ENCODE results near the gene VN1R5. TPM values are rescaled to one million over a fixed set of nuclear protein-coding genes. Genes with fewer than 3 reads are reported as not detected.
"Not testable (repeated sequence)": the region's sequence is repeated elsewhere in the genome, so short reads cannot be mapped to it uniquely, and the experiment has no call there.

VN1R5 gene
- not detected in 2 replicates for total RNA-seq (2012; rRNA removed)

DNA sequence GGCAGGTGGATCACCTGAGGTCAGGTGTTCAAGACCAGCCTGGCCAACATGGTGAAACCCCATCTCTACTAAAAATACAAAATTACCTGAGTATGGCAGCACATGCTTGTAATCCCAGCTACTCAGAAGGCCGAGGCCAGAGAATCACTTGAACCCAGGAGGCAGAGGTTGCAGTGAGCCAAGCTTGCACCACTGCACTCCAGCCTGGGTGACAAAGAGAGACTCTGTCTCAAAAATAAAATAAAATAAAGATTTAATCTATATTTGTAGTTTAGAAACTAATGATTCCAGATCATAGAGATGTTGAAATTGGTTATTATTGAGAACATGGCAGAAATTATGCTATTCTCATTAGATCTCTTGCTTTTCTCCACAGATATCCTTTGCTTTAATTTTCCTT is at the start of gene VN1R5:
Gene VN1R5, plus strand, starts transcription at position 301 of the 400 bp plus-strand sequence.
- not testable (repeated sequence) for H3K27me3 ChIP-seq (ENCODE audit: control insufficient read depth, insufficient read depth, low read length); H3K9me3 ChIP-seq (replicated peaks; ENCODE audit: low read length); H3K4me1 ChIP-seq (ENCODE audit: control insufficient read depth, insufficient read depth, low read length); H3K4me3 ChIP-seq (ENCODE audit: low read length); H3K4me2 ChIP-seq (ENCODE audit: low read length); H3K9ac ChIP-seq (ENCODE audit: low read depth, low read length); H3K36me3 ChIP-seq (ENCODE audit: insufficient read depth, low read length)

DNA sequence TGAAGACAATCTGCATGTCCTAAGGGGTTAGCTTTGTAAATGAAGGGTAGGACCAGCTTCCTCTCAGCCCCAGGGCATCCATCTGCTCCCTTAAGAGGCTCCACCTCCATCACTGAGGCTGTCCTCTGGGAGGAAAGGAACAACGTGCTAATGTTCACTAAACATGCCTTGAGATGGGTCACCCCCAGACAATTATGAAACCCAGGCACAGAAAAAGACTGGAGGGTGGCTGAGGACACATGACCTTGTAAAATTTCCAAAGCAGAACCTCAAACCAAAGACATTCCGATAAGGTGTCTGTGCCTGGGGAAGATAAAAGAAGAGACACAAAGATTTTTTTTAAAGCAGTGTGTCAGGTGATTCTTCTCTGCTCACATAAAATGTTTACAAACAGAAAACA is 46.5 kb upstream of the VN1R5 start:
- Histone ChIP-seq H3K27me3 (ENCODE audit: control insufficient read depth, insufficient read depth, low read length) (no peaks in the 10 kb centered on the region), H3K4me2 (ENCODE audit: low read length) (peak overlapping the region; percentile 80), H3K9me3 (replicated peaks; ENCODE audit: low read length) (no peaks in the 10 kb centered on the region), H3K9ac (ENCODE audit: low read depth, low read length) (peak overlapping the region; percentile 94), H3K36me3 (ENCODE audit: insufficient read depth, low read length) (peaks cover 18% of the 10 kb centered on the region), H3K4me3 (ENCODE audit: low read length) (peak overlapping the region; percentile 79), H3K4me1 (ENCODE audit: control insufficient read depth, insufficient read depth, low read length) (peaks cover 11% of the 10 kb centered on the region)

DNA sequence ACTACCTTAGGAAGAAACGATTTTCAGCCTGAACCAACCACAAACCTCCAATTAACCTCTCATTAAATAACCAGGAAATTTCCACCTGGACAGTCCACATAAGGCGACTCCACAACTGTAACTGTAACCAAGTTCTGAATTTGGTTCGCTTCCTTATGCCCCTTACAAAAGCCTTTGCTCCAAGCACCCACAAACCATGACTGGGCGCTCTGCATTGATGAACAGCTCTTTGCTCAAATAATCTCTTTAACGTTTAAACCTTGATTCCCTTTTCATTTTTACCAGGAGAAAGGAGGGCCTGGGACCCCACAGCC is 45.9 kb upstream of the VN1R5 start:
- Histone ChIP-seq H3K4me1 (ENCODE audit: control insufficient read depth, insufficient read depth, low read length) (peaks cover 11% of the 10 kb centered on the region), H3K36me3 (ENCODE audit: insufficient read depth, low read length) (peaks cover 17% of the 10 kb centered on the region), H3K4me3 (ENCODE audit: low read length) (peak overlapping the region; percentile 79)

DNA sequence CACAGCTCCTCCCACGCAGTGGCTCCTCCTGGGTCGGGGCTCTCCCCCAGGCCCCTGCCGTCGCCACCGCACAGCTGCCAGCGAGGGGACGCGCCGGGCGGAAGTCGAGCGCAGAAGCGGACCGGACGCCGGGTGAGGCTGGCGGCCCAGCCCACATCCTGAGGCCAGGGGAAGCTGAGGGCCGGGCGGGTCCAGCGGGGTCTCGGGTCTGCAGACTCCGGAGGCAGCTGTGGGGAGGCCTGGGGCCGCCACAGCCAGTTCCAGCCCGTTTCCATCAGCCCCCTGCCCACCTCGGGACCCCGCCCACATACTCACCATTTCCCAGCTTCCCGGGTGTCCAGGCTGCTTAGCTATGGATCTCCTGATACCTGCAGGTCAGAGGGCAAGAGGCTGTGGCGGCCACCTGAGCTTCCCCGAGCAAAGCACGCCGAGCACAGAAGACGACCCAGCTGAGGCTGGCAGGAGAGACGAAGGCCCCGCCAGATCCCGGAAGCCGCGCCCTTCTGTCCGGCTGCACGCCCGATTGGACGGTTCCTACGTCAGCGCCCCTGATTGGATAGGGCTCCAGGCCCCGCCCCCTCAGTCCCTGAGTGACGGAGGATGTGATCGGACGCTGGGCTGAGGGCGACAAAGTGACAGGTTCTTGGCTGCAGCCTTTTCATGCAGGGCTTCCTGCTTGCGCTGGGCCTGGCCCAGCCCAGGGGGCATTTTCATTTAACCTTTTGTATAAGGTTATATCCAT is 45.3 kb upstream of the VN1R5 start:
- Histone ChIP-seq H3K9me3 (replicated peaks; ENCODE audit: low read length) (no peaks in the 10 kb centered on the region), H3K4me3 (ENCODE audit: low read length) (peak overlapping the region; percentile 79), H3K9ac (ENCODE audit: low read depth, low read length) (peak overlapping the region; percentile 94), H3K4me1 (ENCODE audit: control insufficient read depth, insufficient read depth, low read length) (peaks cover 11% of the 10 kb centered on the region), H3K4me2 (ENCODE audit: low read length) (peak overlapping the region; percentile 80), H3K27me3 (ENCODE audit: control insufficient read depth, insufficient read depth, low read length) (no peaks in the 10 kb centered on the region), H3K36me3 (ENCODE audit: insufficient read depth, low read length) (peaks cover 17% of the 10 kb centered on the region)

More for the DNA sequence above, 45.9 kb upstream of the VN1R5 start:
- no peaks in the 10 kb centered on the region for H3K9me3 ChIP-seq (replicated peaks; ENCODE audit: low read length)
- H3K27me3 ChIP-seq (ENCODE audit: control insufficient read depth, insufficient read depth, low read length) = no peaks in the 10 kb centered on the region
- peak overlapping the region; percentile 94 for H3K9ac ChIP-seq (ENCODE audit: low read depth, low read length)
- H3K4me2 ChIP-seq (ENCODE audit: low read length) = peak overlapping the region; percentile 80

DNA sequence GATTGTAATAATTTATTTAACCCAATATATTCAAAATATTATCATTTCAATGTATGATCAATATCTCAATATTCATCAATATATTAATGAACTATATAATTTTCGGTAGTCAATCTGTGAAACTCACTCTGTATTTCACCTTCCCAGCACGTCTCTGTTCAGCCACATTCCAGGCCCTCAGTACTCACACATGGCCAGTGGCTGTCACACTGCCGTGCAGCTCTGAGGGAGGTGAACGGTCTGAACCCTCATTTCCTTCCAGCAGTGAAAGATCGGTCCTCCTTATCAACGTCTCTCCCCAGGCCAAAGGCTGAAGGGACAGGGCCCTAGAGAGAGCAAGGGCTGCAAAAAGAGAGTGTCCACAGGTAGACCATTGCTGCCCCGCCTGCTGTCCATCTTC is 44.5 kb upstream of the VN1R5 start:
- peaks cover 5% of the 10 kb centered on the region for H3K27me3 ChIP-seq (ENCODE audit: control insufficient read depth, insufficient read depth, low read length)
- no peaks in the 10 kb centered on the region for H3K9me3 ChIP-seq (replicated peaks; ENCODE audit: low read length)
- peaks cover 11% of the 10 kb centered on the region for H3K4me1 ChIP-seq (ENCODE audit: control insufficient read depth, insufficient read depth, low read length)
- no peak overlapping the region for H3K4me3 ChIP-seq (ENCODE audit: low read length)
- peaks cover 13% of the 10 kb centered on the region for H3K36me3 ChIP-seq (ENCODE audit: insufficient read depth, low read length)
- H3K9ac ChIP-seq (ENCODE audit: low read depth, low read length) = no peak overlapping the region
- H3K4me2 ChIP-seq (ENCODE audit: low read length) = peak overlapping the region; percentile 80

DNA sequence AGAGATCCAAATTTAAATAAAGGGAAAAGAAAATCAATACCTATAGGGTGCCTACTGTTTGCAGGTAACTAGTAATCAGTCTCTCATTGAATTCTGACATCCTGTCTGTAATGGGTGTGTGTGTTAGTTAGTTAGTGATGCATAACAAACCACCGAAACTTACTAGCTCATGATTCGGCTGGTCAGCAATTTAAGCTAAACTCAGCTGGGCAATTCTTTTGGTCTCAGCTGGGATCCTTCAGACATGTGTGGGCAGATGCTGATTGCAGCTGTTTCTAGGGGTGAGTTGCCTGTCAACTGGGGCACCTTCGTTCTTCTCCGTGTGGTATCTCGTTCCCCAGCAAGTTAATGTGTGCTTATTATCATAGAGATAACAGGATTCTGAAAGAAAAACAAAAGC is 43.9 kb upstream of the VN1R5 start:
- Histone ChIP-seq H3K9ac (ENCODE audit: low read depth, low read length) (no peak overlapping the region), H3K9me3 (replicated peaks; ENCODE audit: low read length) (no peaks in the 10 kb centered on the region), H3K4me3 (ENCODE audit: low read length) (no peak overlapping the region), H3K4me1 (ENCODE audit: control insufficient read depth, insufficient read depth, low read length) (peaks cover 11% of the 10 kb centered on the region), H3K27me3 (ENCODE audit: control insufficient read depth, insufficient read depth, low read length) (peaks cover 12% of the 10 kb centered on the region), H3K36me3 (ENCODE audit: insufficient read depth, low read length) (peaks cover 11% of the 10 kb centered on the region), H3K4me2 (ENCODE audit: low read length) (no peak overlapping the region)

DNA sequence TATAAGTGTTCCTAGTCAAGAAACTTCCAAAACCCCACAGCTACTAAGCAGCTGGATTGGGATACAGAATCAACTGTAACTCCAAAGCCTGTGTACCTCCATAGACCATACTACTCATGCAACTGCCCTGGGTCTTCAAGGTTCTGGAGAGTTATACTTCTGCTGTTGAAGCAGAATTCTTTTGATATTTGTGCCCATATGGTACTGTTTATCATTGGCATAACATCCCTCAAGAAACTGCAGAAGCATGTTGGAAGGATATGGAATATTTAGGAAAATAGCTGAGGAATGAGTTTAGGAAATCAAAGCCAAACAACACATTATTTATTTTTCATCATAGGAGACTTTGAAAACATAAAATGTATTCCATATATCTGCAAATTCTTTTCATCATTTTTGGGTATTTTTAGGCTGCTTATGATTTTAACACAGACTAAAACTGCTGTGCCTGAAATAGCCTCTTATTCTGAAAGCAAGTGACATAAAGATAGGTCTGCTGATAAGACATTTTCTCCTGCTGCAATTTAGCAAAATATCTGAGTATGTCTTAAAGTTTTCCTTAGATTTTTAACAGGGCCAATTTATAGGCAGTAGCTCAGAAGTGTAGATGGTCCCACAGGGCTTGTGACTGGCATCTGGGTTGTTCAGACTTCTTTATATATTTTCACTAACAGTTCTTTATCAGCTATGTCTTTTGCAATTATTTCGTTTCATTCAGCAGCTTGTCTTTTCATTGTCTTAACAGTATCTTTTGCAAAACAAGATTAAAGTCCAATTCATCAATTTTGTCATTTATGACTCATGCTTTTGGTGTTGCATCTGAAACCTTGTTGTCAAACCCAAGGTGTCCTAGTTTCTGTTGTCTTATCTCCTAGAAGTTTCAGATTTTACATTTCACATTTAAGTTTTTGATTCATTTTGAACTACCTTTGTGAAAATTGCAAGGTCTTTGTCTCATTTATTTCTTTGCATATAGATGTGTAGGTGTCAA is 43.0 kb upstream of the VN1R5 start:
- Histone ChIP-seq H3K9ac (ENCODE audit: low read depth, low read length) (no peak overlapping the region), H3K4me2 (ENCODE audit: low read length) (no peak overlapping the region), H3K9me3 (replicated peaks; ENCODE audit: low read length) (no peaks in the 10 kb centered on the region), H3K4me3 (ENCODE audit: low read length) (no peak overlapping the region), H3K36me3 (ENCODE audit: insufficient read depth, low read length) (peaks cover 11% of the 10 kb centered on the region), H3K27me3 (ENCODE audit: control insufficient read depth, insufficient read depth, low read length) (peaks cover 12% of the 10 kb centered on the region), H3K4me1 (ENCODE audit: control insufficient read depth, insufficient read depth, low read length) (peaks cover 11% of the 10 kb centered on the region)

DNA sequence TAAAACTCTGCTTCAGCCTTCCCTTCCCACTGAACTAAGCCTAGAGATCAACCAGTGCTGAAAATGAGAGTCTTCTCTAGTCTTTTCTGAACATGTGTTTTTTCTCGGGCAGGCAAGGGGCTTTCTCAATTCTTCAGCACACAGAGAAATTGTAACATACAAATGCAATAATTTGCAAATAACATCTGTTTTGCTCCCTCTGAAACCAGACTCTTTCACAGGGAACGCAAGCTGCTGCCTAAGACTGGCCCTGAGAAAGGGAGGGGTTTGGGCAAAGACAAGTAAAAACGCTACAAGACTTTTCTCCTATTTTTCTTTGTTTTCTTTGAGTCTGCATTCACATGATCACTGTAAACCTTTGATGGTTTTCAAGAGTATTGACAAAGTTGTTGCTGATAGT is 39.6 kb upstream of the VN1R5 start:
- Histone ChIP-seq H3K9me3 (replicated peaks; ENCODE audit: low read length) (no peaks in the 10 kb centered on the region), H3K4me1 (ENCODE audit: control insufficient read depth, insufficient read depth, low read length) (no peaks in the 10 kb centered on the region), H3K9ac (ENCODE audit: low read depth, low read length) (no peak overlapping the region), H3K27me3 (ENCODE audit: control insufficient read depth, insufficient read depth, low read length) (peaks cover 12% of the 10 kb centered on the region), H3K4me3 (ENCODE audit: low read length) (no peak overlapping the region), H3K36me3 (ENCODE audit: insufficient read depth, low read length) (no peaks in the 10 kb centered on the region), H3K4me2 (ENCODE audit: low read length) (no peak overlapping the region)

DNA sequence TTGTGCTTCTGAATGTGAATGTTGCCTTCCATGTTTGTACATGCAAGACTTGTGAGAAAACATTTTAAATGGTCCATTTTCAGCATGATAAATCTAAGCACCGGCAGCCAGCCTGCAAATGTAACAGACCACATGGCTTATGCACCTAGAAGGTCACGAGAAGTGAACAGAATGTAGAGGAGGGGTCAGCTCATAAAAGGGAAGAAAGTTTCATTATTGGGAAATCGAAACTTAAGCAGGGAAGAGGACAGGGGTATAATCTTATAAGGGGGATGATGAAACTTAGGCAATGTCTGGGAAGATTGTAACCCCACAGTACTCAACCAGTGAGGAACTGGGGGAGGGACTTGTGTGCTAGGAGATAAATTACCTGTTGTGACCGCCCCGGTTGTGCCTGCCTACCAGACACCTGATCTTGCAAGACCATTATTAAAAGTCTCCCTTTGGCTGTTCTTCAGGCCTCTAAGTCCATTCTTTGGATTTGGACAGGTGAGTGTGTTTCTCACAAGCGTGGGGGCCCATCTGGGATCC is 37.7 kb upstream of the VN1R5 start:
- no peak overlapping the region for H3K4me2 ChIP-seq (ENCODE audit: low read length)
- no peak overlapping the region for H3K4me3 ChIP-seq (ENCODE audit: low read length)
- H3K4me1 ChIP-seq (ENCODE audit: control insufficient read depth, insufficient read depth, low read length) = no peaks in the 10 kb centered on the region
- H3K9ac ChIP-seq (ENCODE audit: low read depth, low read length) = no peak overlapping the region
- no peaks in the 10 kb centered on the region for H3K36me3 ChIP-seq (ENCODE audit: insufficient read depth, low read length)
- no peaks in the 10 kb centered on the region for H3K9me3 ChIP-seq (replicated peaks; ENCODE audit: low read length)
- H3K27me3 ChIP-seq (ENCODE audit: control insufficient read depth, insufficient read depth, low read length) = peaks cover 12% of the 10 kb centered on the region

DNA sequence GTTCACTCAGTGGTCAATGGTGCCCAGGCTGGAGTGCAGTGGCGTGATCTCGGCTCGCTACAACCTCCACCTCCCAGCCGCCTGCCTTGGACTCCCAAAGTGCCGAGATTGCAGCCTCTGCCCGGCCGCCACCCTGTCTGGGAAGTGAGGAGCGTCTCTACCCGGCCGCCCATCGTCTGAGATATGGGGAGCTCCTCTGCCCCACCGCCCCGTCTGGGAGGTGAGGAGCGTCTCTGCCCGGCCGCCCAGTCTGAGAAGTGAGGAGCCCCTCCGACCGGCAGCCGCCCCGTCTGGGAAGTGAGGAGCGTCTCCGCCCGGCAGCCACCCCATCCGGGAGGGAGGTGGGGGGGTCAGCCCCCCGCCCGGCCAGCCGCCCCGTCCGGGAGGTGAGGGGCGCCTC is 35.6 kb upstream of the VN1R5 start:
- H3K9ac ChIP-seq (ENCODE audit: low read depth, low read length); H3K4me3 ChIP-seq (ENCODE audit: low read length); H3K4me2 ChIP-seq (ENCODE audit: low read length); H3K4me1 ChIP-seq (ENCODE audit: control insufficient read depth, insufficient read depth, low read length); H3K9me3 ChIP-seq (replicated peaks; ENCODE audit: low read length); H3K36me3 ChIP-seq (ENCODE audit: insufficient read depth, low read length): not testable (repeated sequence)
- peaks cover 12% of the 10 kb centered on the region for H3K27me3 ChIP-seq (ENCODE audit: control insufficient read depth, insufficient read depth, low read length)

DNA sequence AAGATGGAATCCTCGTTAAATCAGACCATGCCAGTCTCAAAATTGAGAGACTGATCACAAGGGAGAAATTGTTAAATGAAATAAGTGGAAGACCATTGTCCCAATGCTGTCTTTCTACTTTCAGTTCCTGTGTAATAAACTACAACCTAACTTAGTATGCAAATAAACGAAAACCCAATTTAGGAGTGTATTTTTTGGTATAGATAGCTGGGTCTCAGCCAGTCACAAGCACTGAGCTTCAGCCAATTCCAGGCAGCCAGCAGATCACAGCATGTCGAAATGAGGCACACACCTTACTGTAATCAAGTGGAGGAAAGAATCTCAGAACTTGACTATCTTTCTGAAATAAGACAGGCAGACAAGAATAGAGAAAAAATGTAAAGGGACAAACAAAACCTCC is 33.0 kb upstream of the VN1R5 start:
- no peaks in the 10 kb centered on the region for H3K27me3 ChIP-seq (ENCODE audit: control insufficient read depth, insufficient read depth, low read length)
- no peak overlapping the region for H3K4me3 ChIP-seq (ENCODE audit: low read length)
- no peak overlapping the region for H3K9ac ChIP-seq (ENCODE audit: low read depth, low read length)
- no peak overlapping the region for H3K4me2 ChIP-seq (ENCODE audit: low read length)
- H3K4me1 ChIP-seq (ENCODE audit: control insufficient read depth, insufficient read depth, low read length) = no peaks in the 10 kb centered on the region
- no peaks in the 10 kb centered on the region for H3K36me3 ChIP-seq (ENCODE audit: insufficient read depth, low read length)
- H3K9me3 ChIP-seq (replicated peaks; ENCODE audit: low read length) = no peaks in the 10 kb centered on the region

All from skeletal muscle satellite cell (primary cell).